Ovary (tissue), 9 donors: ENCODE measurements around the gene TWIST1. TPM values are rescaled to one million over a fixed set of nuclear protein-coding genes. Genes with fewer than 3 reads are reported as not detected.

Experiments
- DNase-seq, 5 donors: peaks; one replicate each; pipeline ENCODE4 v3.0.0-alpha.2; 2019 to 2020
- H3K27ac ChIP-seq, 2 donors: fragments of 200-600 bp; one replicate each; pipeline versions ENCODE4 v1.5.1 to v1.8.0; 2019 to 2022
- H3K27me3 ChIP-seq: fragments of 200-600 bp; one replicate; pipeline ENCODE4 v1.8.0; 2022
- H3K36me3 ChIP-seq: fragments of 200-600 bp; sonication (generic); one replicate; pipeline ENCODE4 v1.5.1; 2019
- H3K4me1 ChIP-seq: one replicate; pipeline ENCODE4 v1.8.1; 2013; ENCODE audit warnings: mild to moderate bottlenecking, moderate library complexity; ENCODE audit not compliant: insufficient read depth
- H3K4me3 ChIP-seq: fragments of 200-600 bp; sonication (generic); one replicate; pipeline ENCODE4 v1.5.1; 2017
- H3K9me3 ChIP-seq, 2 donors: fragments of 200-600 bp in 1 of 2; sonication (generic) in 1 of 2; one replicate each; pipeline versions ENCODE4 v1.5.1 to v1.8.1; 2013 to 2019; ENCODE audit warnings: mild to moderate bottlenecking in 1 of 2, moderate library complexity in 1 of 2
- EP300 ChIP-seq: sonication (generic); formaldehyde crosslinking; IDR thresholded peaks from one replicate; pipeline ENCODE4 v1.6.1; 2017; ENCODE audit warnings: antibody characterized with exemption
- POLR2A ChIP-seq: fragments of 450-650 bp; IDR thresholded peaks from one replicate; pipeline ENCODE4 v1.6.1; 2017; ENCODE audit warnings: antibody characterized with exemption, mild to moderate bottlenecking, moderate library complexity
- WGBS, 3 donors: extraction: QIAGEN DNeasy Blood & Tissue Kit in 1 of 3; methylation state at CpG; one replicate each; pipeline versions ENCODE4 v1.1.5 to v1.1.7; 2013 to 2017; 5-methylcytosine and 5-hydroxymethylcytosine counted together
- intact Hi-C, 4 donors: fragments of 100-400 bp; cut with DNase I; formaldehyde crosslinking; loops; one replicate each; pipeline versions ENCODE4 v1.11.0 to v1.15.1; 2022 to 2023
- polyA plus RNA-seq, 2 donors: library from polyadenylated mRNA; stranded (reverse); fragments of 200-250 nt in 1 of 2; fragments of 350-450 nt in 1 of 2; fragmentation: Illumina TruSeq in 1 of 2; extraction: RNeasy Lipid Tissue Mini Kit (QIAGEN cat#74804) in 1 of 2; gene quantifications; one replicate each; pipeline ENCODE4 v1.2.3, GENCODE V29; 2013 to 2014
- total RNA-seq, 7 donors: library from RNA; depleted of rRNA in 2 of 7; stranded (reverse); fragments of >200 nt in 2 of 7; fragmentation: NEBNext Ultra II Directional in 3 of 7; extraction: Animal tissue kit (Norgen Biotek cat#: 25700) in 3 of 7; gene quantifications; one replicate each; pipeline versions ENCODE4 v1.1.0 to v1.2.4, GENCODE V29; 2016 to 2023
- TF ChIP-seq, protein P1 (sequence below), 3 donors: fragments of 450-650 bp in 2 of 3; fragments of 200-600 bp in 1 of 3; IDR thresholded peaks; one replicate each; pipeline versions ENCODE4 v1.5.1 to v1.8.0; 2016 to 2022; ENCODE audit warnings: antibody characterized with exemption in 3 of 3, mild to moderate bottlenecking in 1 of 3
- donor health status: DM: no; HTN: no; CAD: no; lungs with moderate emphysema.
- donor health status: DM: no; HTN: no; CAD: no.
- donor health status: Bipolar disorder and iron deficiency.
- donor health status: DM: yes; HTN: yes; CAD: no.
- donor health status: DM: no; HTN: no; CAD: no.
- donor health status: DM: yes; HTN: yes; CAD: no.

Gene TWIST1
- total and polyA plus RNA-seq, 9 donors = 2.7 to 8.6 (median 5.0) TPM

DNA sequence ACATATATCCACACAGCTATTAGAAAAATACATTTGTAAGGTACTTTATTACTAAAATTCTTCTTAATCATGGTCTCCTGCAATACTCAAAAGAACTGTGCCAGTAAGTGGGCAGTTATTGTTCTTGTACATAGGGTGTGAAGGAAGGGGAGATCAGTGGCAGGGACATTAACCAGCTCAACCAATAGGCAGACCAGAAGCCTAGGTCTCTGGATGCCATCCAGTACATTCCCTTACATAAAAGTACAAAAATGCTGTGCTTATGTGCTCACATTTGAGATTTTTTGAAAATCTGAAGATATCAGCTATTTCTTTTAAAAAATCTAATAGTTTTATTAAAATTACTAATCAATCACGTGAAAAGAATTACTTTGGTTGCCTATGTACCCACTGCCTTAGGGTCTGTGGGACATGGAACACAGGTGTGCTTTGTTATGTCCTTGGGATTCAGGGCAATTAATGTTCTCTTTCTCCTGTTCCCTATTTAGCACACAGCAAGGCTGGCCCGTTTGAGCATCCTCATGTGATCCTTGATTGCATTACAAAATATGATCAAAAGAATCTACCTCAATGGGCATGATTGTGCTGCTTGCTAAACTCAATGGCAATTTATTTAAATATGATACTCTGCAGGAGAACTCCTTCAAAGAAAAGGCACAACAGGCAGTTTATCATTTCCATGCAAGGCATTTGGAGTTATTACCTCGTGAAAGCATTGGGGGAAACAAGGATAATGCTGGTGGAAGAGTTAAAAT, 22.7 kb downstream of the TWIST1 start:
- intact Hi-C loops = no loop called here
- H3K4me1 ChIP-seq = no peaks in the 10 kb centered on the region
- TF ChIP-seq EP300 = no peak
- no peak for TF ChIP-seq POLR2A
- TF ChIP-seq, protein P1, sequence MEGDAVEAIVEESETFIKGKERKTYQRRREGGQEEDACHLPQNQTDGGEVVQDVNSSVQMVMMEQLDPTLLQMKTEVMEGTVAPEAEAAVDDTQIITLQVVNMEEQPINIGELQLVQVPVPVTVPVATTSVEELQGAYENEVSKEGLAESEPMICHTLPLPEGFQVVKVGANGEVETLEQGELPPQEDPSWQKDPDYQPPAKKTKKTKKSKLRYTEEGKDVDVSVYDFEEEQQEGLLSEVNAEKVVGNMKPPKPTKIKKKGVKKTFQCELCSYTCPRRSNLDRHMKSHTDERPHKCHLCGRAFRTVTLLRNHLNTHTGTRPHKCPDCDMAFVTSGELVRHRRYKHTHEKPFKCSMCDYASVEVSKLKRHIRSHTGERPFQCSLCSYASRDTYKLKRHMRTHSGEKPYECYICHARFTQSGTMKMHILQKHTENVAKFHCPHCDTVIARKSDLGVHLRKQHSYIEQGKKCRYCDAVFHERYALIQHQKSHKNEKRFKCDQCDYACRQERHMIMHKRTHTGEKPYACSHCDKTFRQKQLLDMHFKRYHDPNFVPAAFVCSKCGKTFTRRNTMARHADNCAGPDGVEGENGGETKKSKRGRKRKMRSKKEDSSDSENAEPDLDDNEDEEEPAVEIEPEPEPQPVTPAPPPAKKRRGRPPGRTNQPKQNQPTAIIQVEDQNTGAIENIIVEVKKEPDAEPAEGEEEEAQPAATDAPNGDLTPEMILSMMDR (IDR thresholded peaks at IDR 0.05) = no peak
- H3K27ac ChIP-seq = no peak overlapping the region
- DNase-seq = no peak
- no peak overlapping the region for H3K4me3 ChIP-seq
- no peaks in the 10 kb centered on the region for H3K36me3 ChIP-seq
- no peaks in the 10 kb centered on the region for H3K9me3 ChIP-seq
- 60 to 76% (median 68%) methylated on average over 3 of the region's 3 CpGs for WGBS, 3 donors
- H3K27me3 ChIP-seq = no peaks in the 10 kb centered on the region

DNA sequence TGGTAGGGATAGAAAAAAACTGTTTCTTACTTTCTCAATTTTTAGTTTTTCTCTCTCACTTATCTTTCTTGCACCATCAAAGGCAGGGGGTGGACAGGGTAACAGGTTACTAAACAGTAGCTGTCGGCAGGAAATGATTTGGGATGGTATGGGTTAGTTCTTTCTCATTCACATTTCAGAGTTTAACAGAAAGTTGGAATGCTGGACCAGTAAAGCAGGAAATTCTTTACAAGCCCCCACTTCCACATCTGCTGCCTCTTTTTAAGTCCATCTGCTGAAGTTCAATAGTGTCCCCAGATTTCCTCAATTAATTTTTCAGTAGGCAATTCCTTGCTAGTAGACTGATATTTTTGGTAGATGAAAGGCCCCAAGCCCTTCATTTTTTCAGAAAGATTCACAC, 23.3 kb downstream of the TWIST1 start:
- no peak overlapping the region for H3K27ac ChIP-seq
- 80 to 93% (median 92%) methylated on average over 1 of the region's 1 CpG for WGBS, 3 donors
- TF ChIP-seq POLR2A = no peak
- TF ChIP-seq, protein P1 (IDR thresholded peaks at IDR 0.05) = no peak
- TF ChIP-seq EP300 = no peak
- no peak overlapping the region for H3K4me3 ChIP-seq
- no peaks in the 10 kb centered on the region for H3K4me1 ChIP-seq
- no peak for DNase-seq
- H3K27me3 ChIP-seq = no peaks in the 10 kb centered on the region
- H3K36me3 ChIP-seq = no peaks in the 10 kb centered on the region
- intact Hi-C loops = no loop called here
- no peaks in the 10 kb centered on the region for H3K9me3 ChIP-seq

DNA sequence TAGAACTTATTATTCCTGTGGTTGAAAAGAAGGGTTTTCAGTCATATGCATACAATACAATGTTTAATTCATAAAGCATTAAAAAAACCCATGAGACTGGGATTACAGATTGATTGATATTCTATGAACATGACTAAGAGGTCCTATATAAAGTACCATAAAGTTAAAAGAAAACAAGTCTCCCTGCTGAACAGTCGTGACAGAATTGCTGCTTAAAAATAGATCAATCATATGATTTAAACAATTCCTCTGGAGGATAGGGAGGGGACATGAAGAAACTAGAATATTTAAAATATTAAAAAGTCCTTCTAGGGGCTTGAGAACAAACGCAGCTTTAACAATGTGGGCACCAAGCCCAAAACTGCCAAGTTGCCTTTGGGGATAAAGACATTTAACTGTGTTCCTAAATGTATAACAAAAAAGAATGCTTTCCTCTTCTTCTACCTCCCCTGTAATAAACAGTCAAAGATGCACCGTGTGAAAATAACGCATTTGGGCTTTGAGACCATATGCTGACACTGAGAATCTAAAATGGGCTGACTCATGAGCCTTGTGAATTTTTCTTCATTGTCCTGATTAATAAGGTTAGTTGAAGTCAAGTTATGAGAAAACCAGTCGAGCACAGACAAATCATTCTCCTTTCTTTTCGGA, 25.8 kb downstream of the TWIST1 start:
- H3K9me3 ChIP-seq = no peaks in the 10 kb centered on the region
- TF ChIP-seq EP300 (no peak), POLR2A (no peak)
- TF ChIP-seq, protein P1 (IDR thresholded peaks at IDR 0.05) = no peak
- no peaks in the 10 kb centered on the region for H3K4me1 ChIP-seq
- no peak for DNase-seq
- H3K36me3 ChIP-seq = no peaks in the 10 kb centered on the region
- WGBS, 3 donors = 77 to 82% (median 82%) methylated on average over 6 of the region's 6 CpGs
- H3K4me3 ChIP-seq = no peak overlapping the region
- H3K27me3 ChIP-seq = no peaks in the 10 kb centered on the region
- intact Hi-C loops = no loop called here
- no peak overlapping the region for H3K27ac ChIP-seq

DNA sequence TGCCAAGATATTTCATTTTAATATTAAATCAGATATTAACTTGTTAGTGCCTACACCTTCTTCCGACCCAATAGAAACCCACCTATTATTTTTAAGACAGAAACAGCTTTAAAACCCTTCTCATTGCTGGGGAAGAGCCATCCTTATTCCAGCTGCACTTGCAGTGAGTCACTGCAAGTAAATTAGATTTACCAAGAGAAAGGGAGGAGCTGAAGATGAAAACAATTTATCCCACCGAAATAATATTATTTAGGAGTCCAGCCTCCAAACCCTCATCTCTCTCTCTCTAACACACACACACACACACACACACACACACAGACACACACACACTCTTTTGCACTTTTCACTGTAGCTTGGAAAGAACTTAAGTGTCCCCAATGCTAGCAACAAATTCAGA, 26.9 kb downstream of the TWIST1 start:
- H3K4me1 ChIP-seq = no peaks in the 10 kb centered on the region
- no peaks in the 10 kb centered on the region for H3K36me3 ChIP-seq
- no peak for DNase-seq
- H3K27ac ChIP-seq = no peak overlapping the region
- intact Hi-C loops = no loop called here
- no peaks in the 10 kb centered on the region for H3K9me3 ChIP-seq
- H3K4me3 ChIP-seq = no peak overlapping the region
- TF ChIP-seq POLR2A (no peak), EP300 (no peak)
- TF ChIP-seq, protein P1 (IDR thresholded peaks at IDR 0.05) = no peak
- WGBS, 3 donors = 60 to 78% (median 61%) methylated on average over 2 of the region's 2 CpGs
- H3K27me3 ChIP-seq = no peaks in the 10 kb centered on the region
